Gastroesophageal sphincter (tissue), 4 donors: Measurements from ENCODE around the gene KLHL6. TPM values are rescaled to one million over a fixed set of nuclear protein-coding genes. Genes with fewer than 3 reads are reported as not detected.

Experiments used
- ATAC-seq: fragments of 150-250 bp; one replicate; pipeline ENCODE4 v1.9.1; 2016; ENCODE audit warnings: mild to moderate bottlenecking, moderate library complexity
- H3K27ac ChIP-seq, 4 donors: fragments of 200-600 bp; sonication (generic) in 3 of 4; 1 replicate in 3 of 4; 2 replicates in 1 of 4; pipeline ENCODE4 v1.5.1; 2016 to 2019
- H3K27me3 ChIP-seq: fragments of 200-600 bp; sonication (generic); one replicate; pipeline ENCODE4 v1.5.1; 2019
- H3K36me3 ChIP-seq, 2 donors: fragments of 200-600 bp; sonication (generic); one replicate each; pipeline ENCODE4 v1.5.1; 2019; ENCODE audit warnings: control low read depth in 1 of 2
- H3K4me1 ChIP-seq, 3 donors: fragments of 200-600 bp; sonication (generic); 1 replicate in 2 of 3; 2 replicates in 1 of 3; pipeline ENCODE4 v1.5.1; 2016 to 2019; ENCODE audit warnings: control low read depth in 2 of 3
- H3K4me3 ChIP-seq, 2 donors: fragments of 200-600 bp; sonication (generic); one replicate each; pipeline ENCODE4 v1.5.1; 2019; ENCODE audit warnings: mild to moderate bottlenecking in 1 of 2, moderate library complexity in 1 of 2
- H3K9me3 ChIP-seq, 3 donors: fragments of 200-600 bp; sonication (generic); one replicate each; pipeline ENCODE4 v1.5.1; 2017 to 2019; ENCODE audit warnings: control low read depth in 2 of 3
- CTCF ChIP-seq, 4 experiments: fragments of 200-600 bp in 2 of 4; fragments of 450-650 bp in 2 of 4; sonication (generic) in 1 of 4; IDR thresholded peaks; one replicate each; pipeline ENCODE4 v1.5.1; 2017 to 2019; ENCODE audit warnings: antibody characterized with exemption in 4 of 4, mild to moderate bottlenecking in 2 of 4, moderate library complexity in 2 of 4
- EP300 ChIP-seq: sonication (generic); formaldehyde crosslinking; IDR thresholded peaks from one replicate; pipeline ENCODE4 v1.6.1; 2017; ENCODE audit warnings: antibody characterized with exemption, mild to moderate bottlenecking
- POLR2A ChIP-seq, 2 donors: fragments of 450-650 bp; IDR thresholded peaks; one replicate each; pipeline ENCODE4 v1.6.1; 2017; ENCODE audit warnings: antibody characterized with exemption in 2 of 2, mild to moderate bottlenecking in 2 of 2, moderate library complexity in 1 of 2
- POLR2AphosphoS5 ChIP-seq: sonication (generic); formaldehyde crosslinking; IDR thresholded peaks from one replicate; pipeline ENCODE4 v1.6.1; 2017; ENCODE audit warnings: antibody characterized with exemption
- WGBS, 2 donors: methylation state at CpG; one replicate each; pipeline ENCODE4 v1.1.5; 2018; ENCODE audit warnings: low coverage in 1 of 2; 5-methylcytosine and 5-hydroxymethylcytosine counted together
- total RNA-seq, 4 donors: library from RNA; depleted of rRNA; stranded (reverse); fragments of >200 nt; gene quantifications; one replicate each; pipeline ENCODE4 v1.1.0, GENCODE V29; 2016

KLHL6 gene
- total RNA-seq, 4 donors from 2014 or later: 0.62 to 1.9 (median 1.0) TPM

- no peak for ATAC-seq
- Histone ChIP-seq H3K27me3 (no peaks in the 10 kb centered on the region), H3K36me3 (no peaks in the 10 kb centered on the region), H3K27ac (no peak overlapping the region), H3K9me3 (peaks cover 0 to 15% (median 0%) of the 10 kb centered on the region in 3 donors), H3K4me3 (no peak overlapping the region), H3K4me1 (no peaks in the 10 kb centered on the region)
- TF ChIP-seq POLR2A (IDR thresholded peaks at IDR 0.05): no peak
- 79 to 93% methylated on average over 5 to 9 of the region's 15 CpGs for WGBS, 2 donors
Measured at GRCh38 chr3:183500981-183501704, 54.4 kb downstream of the KLHL6 start.

- no peak overlapping the region for H3K27ac ChIP-seq
- no peaks in the 10 kb centered on the region for H3K4me1 ChIP-seq
- no peak for ATAC-seq
- H3K4me3 ChIP-seq: no peak overlapping the region
- 52 to 92% methylated on average over 2 of the region's 4 CpGs for WGBS, 2 donors
- TF ChIP-seq CTCF (IDR thresholded peaks at IDR 0.05) (no peak), EP300 (no peak), POLR2AphosphoS5 (no peak), POLR2A (IDR thresholded peaks at IDR 0.05) (no peak)
- H3K27me3 ChIP-seq: no peaks in the 10 kb centered on the region
- peaks cover 0 to 7% (median 0%) of the 10 kb centered on the region in 3 donors for H3K9me3 ChIP-seq
- H3K36me3 ChIP-seq: no peaks in the 10 kb centered on the region
Measured at GRCh38 chr3:183500319-183500718, 55.2 kb downstream of the KLHL6 start.

- no peaks in the 10 kb centered on the region for H3K9me3 ChIP-seq
- H3K36me3 ChIP-seq: no peaks in the 10 kb centered on the region
- 68 to 83% methylated on average over 5 to 6 of the region's 6 CpGs for WGBS, 2 donors
- no peaks in the 10 kb centered on the region for H3K4me1 ChIP-seq
- no peak overlapping the region for H3K4me3 ChIP-seq
- no peak overlapping the region for H3K27ac ChIP-seq
- ATAC-seq: no peak
- no peak for TF ChIP-seq POLR2AphosphoS5
- TF ChIP-seq POLR2A (IDR thresholded peaks at IDR 0.05): no peak
- no peak for TF ChIP-seq CTCF (IDR thresholded peaks at IDR 0.05)
- no peak for TF ChIP-seq EP300
- H3K27me3 ChIP-seq: no peaks in the 10 kb centered on the region
Measured at GRCh38 chr3:183498634-183499033, 56.9 kb downstream of the KLHL6 start.

GRCh38 chr3:183497313-183497712 lies 58.2 kb downstream of the KLHL6 start:
- 56 to 94% methylated on average over 1 to 3 of the region's 3 CpGs for WGBS, 2 donors
- Histone ChIP-seq H3K27me3 (no peaks in the 10 kb centered on the region), H3K27ac (no peak overlapping the region), H3K9me3 (no peaks in the 10 kb centered on the region), H3K36me3 (no peaks in the 10 kb centered on the region), H3K4me3 (no peak overlapping the region), H3K4me1 (no peaks in the 10 kb centered on the region)
- TF ChIP-seq CTCF (IDR thresholded peaks at IDR 0.05): no peak
- ATAC-seq: no peak

GRCh38 chr3:183496311-183496710 lies 59.2 kb downstream of the KLHL6 start:
- no peak overlapping the region for H3K4me3 ChIP-seq
- 69 to 85% methylated on average over 1 of the region's 1 CpG for WGBS, 2 donors

More at GRCh38 chr3:183496311-183496710, 59.2 kb downstream of the KLHL6 start:
- H3K27me3 ChIP-seq: no peaks in the 10 kb centered on the region
- no peak overlapping the region for H3K27ac ChIP-seq
- no peaks in the 10 kb centered on the region for H3K4me1 ChIP-seq
- TF ChIP-seq POLR2A (IDR thresholded peaks at IDR 0.05) (no peak), EP300 (no peak), CTCF (IDR thresholded peaks at IDR 0.05) (no peak), POLR2AphosphoS5 (no peak)
- H3K36me3 ChIP-seq: no peaks in the 10 kb centered on the region
- ATAC-seq: no peak
- H3K9me3 ChIP-seq: no peaks in the 10 kb centered on the region
